ENCODE measurements around the gene VAT1L. TPM values are rescaled to one million over a fixed set of nuclear protein-coding genes. Genes with fewer than 3 reads are reported as not detected.

Gene VAT1L
- total RNA-seq, 4 donors from 2014 or later = 0.80 to 1.4 (median 1.2) TPM

GRCh38 chr16:78025631-78026030, 237.3 kb downstream of the VAT1L start:
- Histone ChIP-seq H3K4me1 (no peaks in the 10 kb centered on the region), H3K27ac (no peak overlapping the region), H3K27me3 (no peaks in the 10 kb centered on the region), H3K36me3 (no peaks in the 10 kb centered on the region), H3K4me3 (no peak overlapping the region), H3K9me3 (no peaks in the 10 kb centered on the region)
- TF ChIP-seq EP300 (IDR thresholded peaks at IDR 0.05; ENCODE audit: low read depth) = no peak
- no peak for DNase-seq
- 75 to 100% methylated on average over 1 of the region's 1 CpG for WGBS, 2 donors (ENCODE audit: low coverage in 1 of 2)
- intact Hi-C loops (cut with DNase I; ENCODE audit: low total_unique reads) = no loop called here
- in situ Hi-C loops (cut with MboI; ENCODE audit: low pct_ligation_motif_present in 1 of 4, low pct_unique_long_range_greater_than_20kb in 1 of 4, low sequenced_read_pairs in 3 of 4) = no loop called here

- Histone ChIP-seq H3K4me3 (no peak overlapping the region), H3K9me3 (no peaks in the 10 kb centered on the region), H3K4me1 (no peaks in the 10 kb centered on the region), H3K27me3 (no peaks in the 10 kb centered on the region), H3K27ac (no peak overlapping the region), H3K36me3 (no peaks in the 10 kb centered on the region)
- 30 to 66% methylated on average over 3 of the region's 3 CpGs for WGBS, 2 donors (ENCODE audit: low coverage in 1 of 2)
- no peak for DNase-seq
- in situ Hi-C loops (cut with MboI; ENCODE audit: low pct_ligation_motif_present in 1 of 4, low pct_unique_long_range_greater_than_20kb in 1 of 4, low sequenced_read_pairs in 3 of 4) (no loop called here), intact Hi-C loops (cut with DNase I; ENCODE audit: low total_unique reads) (no loop called here)
- TF ChIP-seq POLR2AphosphoS5 (IDR thresholded peaks at IDR 0.05) (no peak), CTCF (IDR thresholded peaks at IDR 0.05) (no peak), EP300 (IDR thresholded peaks at IDR 0.05; ENCODE audit: low read depth) (no peak), POLR2A (IDR thresholded peaks at IDR 0.05) (no peak)
Observed at GRCh38 chr16:78028018-78028417, 239.7 kb downstream of the VAT1L start.

Other genes with a start within 250 kb of the VAT1L start
- gene NUDT7, start 66.0 kb upstream of the VAT1L start, total RNA-seq = 10 to 100 TPM in 2 of 4 donors, 1 to 10 TPM in 2; 2.4 to 18.2 (median 8.7) TPM
- gene CLEC3A, start 234.0 kb downstream of the VAT1L start, total RNA-seq = not detected